HG03039 (cell line): ENCODE results near the gene ANKH.

Experiments
- ATAC-seq: cut with Tn5 transposase; IDR thresholded peaks from one replicate; pipeline ENCODE4 v1.9.1; 2021; ENCODE audit warnings: mild to moderate bottlenecking, moderate library complexity; ENCODE audit not compliant: unreplicated experiment

ANKH gene

DNA sequence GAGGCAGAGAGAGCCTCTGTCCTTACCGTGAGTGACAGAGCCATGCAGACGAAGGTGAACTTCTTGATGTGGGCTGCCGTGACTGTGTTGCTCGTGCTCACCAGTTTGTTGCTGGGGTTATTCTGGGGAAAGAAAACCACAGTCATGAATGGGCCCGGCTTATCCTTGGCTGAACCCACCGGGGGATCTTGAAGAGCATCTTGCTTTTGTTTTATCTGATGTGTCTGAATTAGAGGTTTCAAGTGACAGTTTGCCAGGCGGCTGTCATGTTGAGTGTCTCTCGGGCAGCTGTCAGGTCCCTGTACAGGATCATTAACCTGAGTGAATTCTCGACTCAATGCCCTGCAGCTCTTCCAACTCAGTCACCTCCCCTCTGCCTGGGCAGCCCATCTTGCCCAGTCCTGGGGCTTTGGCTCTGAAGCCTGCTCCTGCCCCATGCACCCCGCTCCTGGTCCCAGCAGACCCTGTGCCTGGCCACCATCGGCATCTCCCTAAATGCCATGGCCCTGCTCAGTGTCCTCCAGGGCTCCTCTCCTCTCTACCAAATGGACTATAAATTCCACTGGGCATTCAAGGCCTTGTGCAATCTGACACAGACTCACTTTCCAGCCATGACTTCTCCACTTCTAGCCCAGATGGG, 129.7 kb downstream of the ANKH start:
- no peak for ATAC-seq

DNA sequence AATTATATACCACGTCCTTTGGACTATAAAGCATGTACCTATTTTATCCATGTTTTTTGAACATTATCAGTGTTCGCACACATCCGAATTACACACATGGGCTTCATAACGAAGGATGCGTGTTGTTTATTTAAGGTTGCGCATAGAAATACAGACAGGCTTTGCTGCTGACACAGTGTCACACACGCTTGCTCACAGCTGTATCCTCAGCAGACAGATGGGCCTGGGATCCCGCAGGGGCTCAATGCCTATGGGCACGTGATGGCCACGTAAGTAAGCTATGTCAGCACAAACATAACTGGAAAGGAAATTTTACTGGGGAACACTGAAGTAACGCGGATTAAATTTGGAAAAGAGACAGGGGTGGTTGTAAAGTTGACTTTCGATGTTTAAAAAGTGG, 130.4 kb downstream of the ANKH start:
- no peak for ATAC-seq

DNA sequence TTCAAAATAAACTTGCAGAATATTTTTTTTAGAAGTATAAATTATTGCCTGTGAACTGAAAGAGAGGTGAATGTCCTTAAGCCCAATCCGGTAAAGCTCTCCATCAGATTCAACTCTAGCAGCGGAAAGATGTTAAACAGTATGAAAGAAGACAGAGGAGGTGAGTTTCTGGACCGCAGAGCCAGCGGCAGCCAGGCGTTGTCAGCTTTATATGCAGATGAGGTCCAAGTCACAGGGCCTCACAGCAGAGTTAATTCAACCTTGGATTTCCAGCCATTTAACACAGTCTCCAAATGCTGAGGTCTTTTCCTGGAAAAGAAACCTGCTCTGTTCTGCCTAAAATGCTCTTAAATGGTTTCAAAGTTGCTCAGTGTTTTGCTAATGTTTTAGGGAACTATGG, 131.6 kb downstream of the ANKH start:
- ATAC-seq, result no peak

DNA sequence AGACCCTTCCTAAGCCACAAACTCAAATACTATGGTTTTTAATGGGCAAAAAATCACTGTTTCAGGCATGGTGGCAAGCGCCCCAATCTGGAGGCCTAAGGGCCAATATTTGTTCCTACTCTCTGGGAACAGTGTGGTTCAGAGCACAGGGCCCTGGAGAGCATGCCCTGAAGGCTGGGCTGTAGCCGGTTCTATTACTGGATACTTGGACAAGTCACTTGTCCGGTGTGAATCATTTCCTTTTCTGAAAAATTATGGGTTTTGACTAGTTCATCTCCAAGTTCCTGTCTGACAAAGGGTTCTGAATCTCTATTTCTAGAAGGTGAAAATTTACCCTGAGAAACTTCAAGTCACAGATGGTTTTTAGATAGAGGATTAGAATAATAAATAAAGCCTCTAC, 132.0 kb downstream of the ANKH start:
- no peak for ATAC-seq

DNA sequence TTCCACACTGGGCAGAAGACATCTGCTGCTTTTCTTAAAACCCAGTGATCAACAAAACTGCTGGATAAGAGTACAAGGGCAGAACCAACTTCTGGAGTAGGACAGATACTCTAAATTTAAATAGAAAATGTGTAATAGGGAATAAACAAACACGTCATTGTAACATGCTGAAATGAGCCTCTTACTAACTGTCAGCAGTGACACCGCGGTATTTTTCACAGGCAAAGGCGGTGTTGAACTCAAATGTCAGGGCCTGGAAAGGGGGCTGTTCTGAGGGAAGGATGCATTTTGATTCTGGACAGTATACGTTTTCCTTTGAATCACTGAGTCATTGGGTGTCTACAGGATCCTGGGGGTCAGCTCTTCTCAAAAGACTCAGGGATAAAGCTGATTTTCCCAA, 133.5 kb downstream of the ANKH start:
- ATAC-seq, result no peak

DNA sequence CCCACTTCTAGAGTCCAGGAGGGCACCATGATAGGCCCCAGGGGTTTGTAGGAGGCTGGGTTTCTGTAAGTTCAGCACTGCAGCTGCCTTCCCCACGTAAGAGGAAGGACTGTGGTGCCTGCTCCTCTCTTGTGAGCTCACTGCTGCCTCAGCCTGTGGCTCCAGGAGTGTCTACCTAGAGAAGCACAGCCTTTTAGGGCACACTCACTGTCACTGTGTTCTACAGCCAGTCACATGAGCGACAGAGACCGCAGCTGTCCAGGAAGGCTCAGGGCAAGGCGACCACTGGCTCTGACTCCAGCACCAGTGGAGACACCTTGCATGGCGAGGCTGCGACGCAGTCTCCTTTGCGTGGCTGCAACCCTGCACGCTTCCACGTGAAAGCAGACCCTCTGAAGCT, 134.3 kb downstream of the ANKH start:
- no peak for ATAC-seq

DNA sequence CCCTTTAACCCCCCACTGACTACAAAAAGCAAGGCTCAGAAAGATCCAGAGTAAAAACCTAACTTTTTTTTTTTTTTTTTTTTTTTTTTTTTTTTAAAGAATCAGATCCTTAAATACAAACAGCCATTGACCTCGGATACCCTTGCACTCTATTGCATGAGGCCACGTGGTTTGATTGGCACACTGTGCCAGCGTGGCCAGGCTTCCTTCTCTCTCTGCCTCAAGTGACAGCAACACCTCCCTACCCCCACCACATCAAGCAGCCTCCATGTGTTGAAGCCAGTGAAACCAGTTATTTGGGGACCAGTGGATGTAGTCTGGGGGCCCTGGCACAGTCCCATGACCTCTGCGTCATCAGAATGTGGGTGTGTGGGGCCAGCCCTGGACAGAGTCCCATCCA, 135.6 kb downstream of the ANKH start:
- no peak for ATAC-seq

DNA sequence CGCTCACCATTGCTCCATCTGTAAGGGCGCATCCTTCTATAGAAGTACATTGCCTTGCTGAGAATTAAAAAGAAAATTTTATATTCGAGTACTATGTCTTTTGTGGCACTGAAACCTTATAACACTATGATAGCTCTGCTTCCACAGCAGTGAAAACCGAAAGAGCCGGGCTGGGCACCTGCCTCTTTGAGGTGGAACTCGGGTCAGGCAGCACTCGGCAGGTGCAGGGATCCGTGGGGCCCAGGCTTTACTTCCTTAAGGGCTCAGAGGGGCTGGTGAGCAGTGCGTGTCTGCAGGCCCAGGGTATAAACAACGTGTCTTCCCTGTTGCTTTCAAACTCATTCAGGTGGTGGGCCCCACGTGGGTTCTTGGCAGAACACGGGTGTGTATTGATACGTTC, 137.2 kb downstream of the ANKH start:
- no peak for ATAC-seq

DNA sequence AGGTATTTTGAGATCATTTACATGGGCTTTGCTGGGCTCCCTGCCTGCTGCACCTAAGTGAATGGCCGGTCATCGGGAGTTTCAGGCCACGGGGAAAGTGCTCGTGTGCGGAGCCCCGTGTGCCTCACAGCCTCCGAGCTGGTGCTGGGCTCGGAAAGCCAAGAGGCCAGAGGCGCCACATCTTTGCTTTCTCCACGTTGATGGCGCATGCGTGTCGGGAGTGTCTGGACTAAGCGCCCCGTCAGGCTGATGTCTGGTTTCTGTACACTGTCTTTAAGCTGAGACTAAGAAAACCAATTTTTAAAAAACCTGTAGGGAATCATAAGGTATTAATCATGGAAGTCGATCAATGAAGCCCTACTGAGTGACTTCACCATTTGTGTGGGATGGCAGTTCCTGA, 137.9 kb downstream of the ANKH start:
- ATAC-seq, result no peak

DNA sequence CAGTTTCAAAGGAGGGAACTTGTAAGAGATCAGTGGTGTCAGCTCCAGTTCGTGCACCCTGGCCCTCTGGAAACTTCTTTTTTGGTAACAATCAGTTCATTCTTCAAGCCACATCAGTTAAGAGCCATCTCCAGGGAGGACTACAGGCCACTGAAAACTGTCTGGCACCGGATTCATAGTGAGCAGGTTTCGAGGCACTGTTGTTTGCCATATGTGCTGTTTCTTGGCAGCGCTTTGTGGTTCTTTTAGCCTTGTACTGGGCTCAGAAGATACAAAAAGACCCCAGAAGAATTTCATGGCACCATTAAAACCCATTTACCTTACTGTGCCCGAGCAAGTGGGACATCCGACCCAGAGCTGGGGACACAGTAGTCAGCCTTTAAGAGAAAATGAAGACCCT, 138.6 kb downstream of the ANKH start:
- ATAC-seq, result no peak

DNA sequence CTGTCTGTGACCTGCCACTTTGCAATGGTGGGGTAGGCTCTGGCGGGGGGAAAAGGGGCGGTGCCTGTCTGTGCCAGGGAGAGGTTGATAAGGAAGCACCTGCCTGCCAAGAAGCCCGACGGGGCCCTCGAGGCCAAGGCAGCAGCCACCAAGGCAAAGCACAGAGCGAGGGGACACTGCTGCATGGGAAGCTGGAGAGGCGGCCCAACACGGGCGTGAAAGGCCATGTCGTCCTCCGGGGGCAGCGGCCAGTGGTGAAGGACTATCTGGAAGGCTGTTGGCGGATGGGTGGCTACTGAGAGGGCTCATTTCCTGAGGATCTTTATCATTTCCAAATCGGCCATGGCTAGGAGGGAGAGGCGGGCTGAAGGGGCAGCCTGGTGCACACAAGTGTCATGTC, 140.7 kb downstream of the ANKH start:
- ATAC-seq, result no peak

DNA sequence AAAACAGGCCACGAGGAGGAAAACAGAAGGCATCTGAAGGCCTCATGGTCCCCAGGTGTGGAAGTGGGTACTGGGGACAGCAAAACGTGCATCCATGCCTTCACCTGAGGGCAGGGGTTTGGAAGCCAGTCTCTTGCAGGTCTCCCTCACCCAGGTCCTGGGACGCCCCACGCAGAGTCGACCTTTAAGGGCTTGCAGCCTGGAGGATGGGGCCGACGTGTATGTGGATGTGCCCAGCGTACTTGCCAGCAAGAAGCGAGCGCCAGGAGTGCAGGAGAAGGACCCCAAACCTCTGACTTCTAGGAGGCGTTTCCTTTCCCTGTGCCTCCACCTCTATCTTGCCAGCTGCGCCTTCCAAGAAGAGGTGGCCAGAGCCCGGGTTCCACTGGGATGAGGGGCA, 141.1 kb downstream of the ANKH start:
- ATAC-seq, result no peak

DNA sequence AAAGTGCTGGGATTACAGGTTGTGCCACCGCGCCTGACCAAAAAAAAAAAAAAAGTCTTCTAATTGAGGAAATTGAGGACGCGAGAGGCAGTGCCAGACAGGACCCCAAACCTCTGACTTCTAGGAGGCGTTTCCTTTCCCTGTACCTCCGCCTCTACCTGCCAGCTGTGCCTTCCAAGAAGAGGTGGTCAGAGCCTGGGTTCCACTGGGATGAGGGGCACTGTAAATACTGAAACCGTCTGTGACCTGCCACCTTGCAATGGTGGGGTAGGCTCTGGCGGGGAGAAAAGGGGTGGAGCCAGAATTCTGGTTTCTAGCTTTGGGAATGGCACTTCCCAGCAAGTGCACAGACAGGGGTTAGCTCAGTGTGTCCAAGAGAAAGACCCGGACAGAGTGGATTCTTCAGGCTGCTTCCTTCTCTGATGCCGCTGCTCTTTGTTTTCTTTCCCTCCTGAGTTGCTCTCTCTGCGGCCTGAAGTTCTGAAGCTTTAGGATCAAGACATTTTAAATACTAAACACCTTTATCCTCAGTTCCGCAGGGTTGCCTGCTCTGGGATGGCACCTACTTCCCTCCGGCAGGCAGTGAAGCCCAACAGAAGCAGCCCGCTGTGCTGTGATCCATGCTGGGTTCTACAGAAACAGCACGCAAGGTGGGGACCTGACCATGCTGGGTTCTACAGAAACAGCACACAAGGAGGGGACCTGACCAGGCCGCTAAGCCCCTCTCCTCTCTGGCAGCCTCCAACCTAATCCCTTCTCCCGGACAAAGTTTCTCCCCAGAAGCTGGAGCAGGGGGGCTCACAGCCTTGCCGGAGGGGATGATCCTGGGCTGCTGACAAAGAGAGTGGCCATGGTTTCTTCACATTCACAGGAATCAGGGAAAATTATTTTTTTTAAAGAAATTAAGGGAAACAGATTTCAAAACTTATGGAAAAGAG, 141.9 kb downstream of the ANKH start:
- no peak for ATAC-seq

DNA sequence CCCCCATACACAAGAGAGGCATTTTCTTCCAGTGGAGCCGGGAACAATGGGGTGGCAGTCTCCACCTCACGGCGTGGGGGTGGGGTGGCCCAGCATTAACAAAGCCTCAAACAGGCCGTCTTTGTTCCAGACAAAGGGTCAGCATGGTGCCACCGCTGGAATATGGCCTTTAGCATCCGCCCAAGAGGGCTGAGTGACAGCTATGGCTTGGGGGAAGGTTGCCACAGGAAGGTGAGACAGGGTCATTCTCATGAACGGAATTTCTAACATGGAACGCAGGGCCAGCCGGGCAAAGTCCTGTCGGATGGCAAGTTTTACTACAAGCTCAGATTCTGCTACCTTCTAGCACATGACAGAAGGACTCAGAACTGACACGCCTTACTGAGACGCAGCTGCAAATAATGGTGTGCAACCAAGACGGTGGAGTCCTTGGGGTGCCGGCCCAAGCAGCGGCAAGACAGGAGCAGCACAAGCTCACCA, 143.1 kb downstream of the ANKH start:
- ATAC-seq, result no peak

DNA sequence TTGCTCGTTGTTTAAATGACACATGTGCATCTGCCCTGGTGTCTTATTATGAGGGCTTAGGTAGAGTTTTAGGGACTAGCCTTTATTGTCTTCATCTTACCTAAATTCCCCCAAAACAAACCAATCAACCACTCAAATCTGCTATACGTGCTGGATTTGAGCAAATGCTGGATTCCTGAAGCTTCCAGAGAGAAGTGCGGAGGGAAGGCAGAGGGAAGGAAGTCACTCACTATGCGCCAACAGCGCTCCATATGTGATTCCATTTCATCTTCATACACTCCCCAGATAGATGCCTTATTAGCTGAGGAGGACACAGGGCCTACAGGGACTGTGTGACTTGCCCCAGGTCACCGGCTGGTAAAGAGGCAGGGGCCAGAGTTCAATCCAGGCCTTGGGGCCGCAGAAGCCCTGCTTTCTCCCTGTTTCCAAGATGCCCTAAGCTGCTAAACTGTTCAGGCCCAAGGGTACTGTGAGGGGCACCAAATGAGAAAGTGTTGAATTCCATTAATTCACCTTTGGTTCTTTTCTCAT, 143.6 kb downstream of the ANKH start:
- ATAC-seq, result no peak

DNA sequence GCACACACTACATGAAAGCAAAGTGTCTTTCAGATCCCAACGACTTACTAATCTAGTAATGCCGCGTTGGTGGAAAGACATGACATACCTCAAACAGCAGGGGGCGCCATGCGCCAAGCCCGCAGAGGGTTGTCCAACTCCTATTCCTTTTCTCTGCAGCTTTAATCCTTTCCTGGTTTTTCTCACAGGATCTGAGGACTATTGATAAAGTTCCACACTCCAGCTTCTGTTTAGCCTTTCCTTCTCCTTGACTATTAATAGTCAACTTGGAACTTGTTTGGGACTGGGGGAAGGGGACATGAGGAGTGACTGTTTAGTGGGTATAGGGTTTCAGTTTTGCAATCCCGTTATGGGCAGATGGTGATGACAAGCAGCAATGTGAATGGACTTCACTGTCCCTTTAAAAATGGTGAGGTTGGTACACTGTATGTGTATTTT, 144.1 kb downstream of the ANKH start:
- ATAC-seq, result no peak

DNA sequence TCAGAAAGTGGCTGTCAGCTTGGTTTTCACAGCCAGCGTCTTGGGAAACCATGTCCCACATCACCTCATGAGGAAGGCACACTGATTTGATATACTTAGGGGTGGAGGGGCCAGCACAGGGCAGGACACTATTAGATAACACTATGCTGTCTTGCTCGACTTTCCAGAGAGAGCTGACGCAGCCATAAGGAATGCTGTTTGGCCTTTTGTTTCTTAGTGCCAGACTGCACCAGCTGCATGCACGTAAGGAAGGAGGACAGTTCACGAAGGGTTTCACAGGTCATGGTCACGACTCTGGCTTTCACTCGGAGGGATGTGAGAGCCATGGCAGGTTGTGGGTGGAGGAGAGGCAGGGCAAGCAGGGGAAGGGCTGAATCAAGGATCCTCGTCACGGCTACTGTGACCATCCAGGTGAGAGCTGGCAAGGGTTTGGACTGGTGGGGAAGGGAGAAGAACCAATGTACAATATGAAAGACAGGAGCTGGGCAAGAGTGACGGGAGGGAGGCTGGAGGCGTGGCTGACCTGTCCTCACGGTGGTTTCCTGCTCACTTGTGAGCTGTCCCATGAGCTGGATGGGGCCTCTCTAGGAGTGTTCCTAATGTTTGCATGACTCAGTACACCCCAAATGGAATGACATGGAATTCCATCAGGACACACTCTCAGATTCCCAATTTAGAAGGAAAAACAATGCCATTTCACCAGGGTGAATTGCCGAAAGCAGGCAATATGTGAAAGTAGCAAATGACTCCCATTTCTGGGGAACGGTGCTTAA, 145.3 kb downstream of the ANKH start:
- no peak for ATAC-seq

DNA sequence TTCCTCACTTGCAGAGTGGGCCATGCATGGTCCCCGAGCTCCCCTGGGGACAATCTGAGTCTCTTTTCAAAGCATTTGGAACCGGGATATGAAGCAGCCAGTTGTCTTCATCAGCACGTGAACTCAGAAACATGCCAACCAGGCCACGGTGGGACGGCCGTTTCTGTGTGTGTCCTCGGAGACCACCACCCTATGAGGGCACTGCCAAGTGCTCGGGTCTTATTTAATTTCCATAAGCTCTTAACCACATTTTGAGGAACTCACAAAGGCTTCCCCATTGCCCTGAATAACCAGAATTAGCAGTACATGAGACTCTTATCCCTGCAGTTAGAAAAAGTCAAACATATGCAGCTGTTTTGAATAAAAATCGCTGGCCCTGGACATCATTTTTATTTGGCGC, 146.9 kb downstream of the ANKH start:
- ATAC-seq, result no peak

DNA sequence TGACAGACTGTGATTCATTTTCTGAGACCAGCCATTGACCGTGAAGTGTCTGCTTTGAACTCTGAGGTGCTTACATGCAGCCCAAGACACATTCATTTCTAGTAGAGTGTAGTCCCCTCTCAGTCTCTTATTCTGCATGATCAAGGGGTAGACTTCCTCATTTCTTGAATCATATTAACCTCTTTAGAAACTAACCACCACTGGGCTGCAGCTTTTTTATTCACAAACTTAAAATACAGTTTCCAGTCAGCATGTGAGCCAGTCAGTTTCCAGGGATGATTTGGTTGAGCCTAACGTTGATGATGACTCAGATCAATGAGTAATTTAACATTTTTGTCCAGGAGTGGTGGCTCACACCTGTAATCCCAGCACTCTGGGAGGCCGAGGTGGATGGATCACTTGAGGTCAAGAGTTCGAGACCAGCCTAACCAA, 147.9 kb downstream of the ANKH start:
- no peak for ATAC-seq

DNA sequence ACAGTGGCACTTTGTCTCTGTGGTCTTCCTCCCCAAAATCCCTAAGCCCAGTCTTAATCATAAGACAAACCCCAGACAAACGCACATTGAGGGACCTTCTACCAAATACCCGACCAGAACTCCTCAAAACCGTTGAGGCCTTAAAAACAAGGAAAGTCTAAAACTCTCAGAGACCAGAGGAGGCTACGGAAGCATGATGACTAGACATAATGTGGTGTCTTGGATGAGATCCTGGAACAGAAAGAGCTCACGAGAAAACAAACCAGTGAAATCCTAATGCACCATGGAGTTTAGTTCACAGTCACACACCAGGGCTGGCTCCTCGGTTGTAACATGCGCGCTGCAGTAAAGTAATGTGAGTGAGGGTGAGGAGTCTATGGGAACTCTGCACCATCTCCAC, 148.7 kb downstream of the ANKH start:
- ATAC-seq, result no peak

DNA sequence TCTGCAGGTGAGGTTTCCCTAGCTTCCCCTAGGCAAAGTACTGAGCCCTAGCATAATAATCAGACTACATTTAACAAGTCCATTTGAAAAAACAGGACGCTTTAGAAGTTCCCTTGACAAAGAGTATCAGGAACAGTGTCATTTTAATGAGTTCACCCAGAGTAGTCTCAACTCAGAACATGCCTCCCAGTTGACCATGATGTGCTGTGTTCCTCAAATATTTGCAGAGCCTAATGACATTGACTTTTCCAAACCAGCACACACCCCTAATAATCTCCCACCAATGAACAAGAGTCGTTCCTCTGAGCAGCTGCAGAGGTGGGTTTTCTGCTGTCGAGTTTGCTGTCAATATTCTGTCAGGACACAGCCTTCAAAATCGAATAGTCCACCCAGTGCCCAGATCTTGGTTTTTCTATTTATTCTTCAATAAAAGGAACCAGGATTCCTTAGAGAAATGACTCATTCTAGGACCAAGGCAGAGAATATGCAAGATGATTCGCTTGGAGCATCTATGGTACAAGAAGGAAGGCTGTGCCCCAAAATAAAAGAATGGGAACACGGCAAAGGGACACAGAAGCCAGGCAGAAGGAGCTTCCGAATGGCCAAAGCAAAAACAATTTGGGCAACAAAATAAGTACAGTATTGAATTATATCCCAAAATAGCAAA, 149.5 kb downstream of the ANKH start:
- no peak for ATAC-seq
